HG02884 (cell line): ENCODE data around the gene FAM9B.

Source experiments
- ATAC-seq: cut with Tn5 transposase; IDR thresholded peaks from one replicate; pipeline ENCODE4 v1.9.1; 2021; ENCODE audit warnings: mild to moderate bottlenecking, moderate library complexity; ENCODE audit not compliant: unreplicated experiment

FAM9B gene

DNA sequence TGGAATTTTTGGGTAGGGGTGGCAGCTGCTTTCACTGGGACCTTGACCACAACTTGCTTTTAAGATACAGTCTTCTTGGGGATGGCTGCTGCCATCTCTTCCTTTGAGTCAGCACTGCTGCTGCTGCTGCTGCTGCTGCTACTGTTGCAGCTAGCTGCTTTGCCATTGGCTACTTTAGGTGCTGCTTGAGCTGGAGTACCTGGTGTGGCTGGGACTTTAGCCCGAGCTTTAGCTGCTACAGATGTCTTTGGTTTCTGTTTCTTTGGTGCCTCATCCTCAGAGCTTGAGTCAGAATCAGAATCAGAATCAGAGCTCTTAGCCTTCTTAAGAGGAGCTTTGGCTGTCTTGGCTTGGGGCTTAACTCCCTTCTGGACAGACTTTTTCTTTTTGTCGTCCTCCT, 52.2 kb downstream of the FAM9B start:
- no peak for ATAC-seq

DNA sequence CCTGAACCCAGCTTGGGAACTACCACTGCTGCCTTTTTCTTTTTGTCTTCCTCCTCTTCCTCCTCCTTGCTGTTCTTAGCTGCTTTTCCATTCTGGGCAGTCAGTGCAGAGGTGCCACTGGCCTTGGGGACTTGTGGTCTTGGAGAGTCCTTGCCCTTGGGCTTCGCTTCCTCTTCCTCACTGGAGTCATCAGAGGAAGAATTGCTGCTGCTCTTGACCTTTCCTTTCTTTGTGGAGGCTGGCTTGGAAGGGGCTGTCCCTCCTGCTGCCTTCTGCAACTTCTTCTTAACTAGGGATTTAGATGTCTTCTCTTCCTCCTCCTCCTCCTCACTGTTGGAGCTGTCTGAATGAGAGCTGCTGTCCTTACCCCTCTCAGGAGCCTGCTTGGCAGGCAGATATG, 53.2 kb downstream of the FAM9B start:
- no peak for ATAC-seq
